PC-3 (cell line): Measurements from ENCODE around the gene KRT75. TPM values are rescaled to one million over a fixed set of nuclear protein-coding genes. Genes with fewer than 3 reads are reported as not detected.

ENCODE experiments used
- ATAC-seq: fragments of 200-7000 bp; cut with Tn5 transposase; 2 replicates; pipeline ENCODE4 v1.9.1; 2020; ENCODE audit warnings: mild to moderate bottlenecking, moderate library complexity
- BruUV-seq: library from RNA; stranded (reverse); fragments of 400-500 nt; replicated peaks from 2 replicates; lab custom pipeline; 2021; lab: Mats Ljungman, UMichigan
- CTCF ChIA-PET: fragments of 300-600 bp; sonication (Branson Sonifier 250); formaldehyde crosslinking; loops from one replicate; lab custom pipeline; 2022; ENCODE audit warnings: antibody characterized with exemption; lab: Charles Lee
- POLR2A ChIA-PET: fragments of 300-600 bp; sonication (Branson Sonifier 250); formaldehyde crosslinking; loops from one replicate; lab custom pipeline; 2022; ENCODE audit warnings: antibody characterized with exemption; ENCODE audit not compliant: unreplicated experiment; lab: Charles Lee
- DNase-seq: peaks from one replicate; pipeline ENCODE4 v3.0.0-alpha.2; 2015
- H2AFZ ChIP-seq: fragments of 300-600 bp; sonication (generic); 2 replicates; pipeline ENCODE4 v1.6.0; 2016; ENCODE audit warnings: antibody characterized with exemption, low read length
- H3F3A ChIP-seq: fragments of 300-600 bp; sonication (generic); one replicate; pipeline ENCODE4 v1.6.0; 2017; ENCODE audit warnings: antibody characterized with exemption, low read length, control low read depth, mild to moderate bottlenecking; ENCODE audit not compliant: unreplicated experiment
- H3K27ac ChIP-seq: fragments of 300-600 bp; sonication (generic); 2 replicates; pipeline ENCODE4 v1.5.1; 2016; ENCODE audit warnings: mild to moderate bottlenecking, low read length
- H3K27me3 ChIP-seq: fragments of 300-600 bp; sonication (generic); 2 replicates; pipeline ENCODE4 v1.6.1; 2016; ENCODE audit warnings: low read length, mixed read lengths
- H3K36me3 ChIP-seq: fragments of 300-600 bp; sonication (generic); 2 replicates; pipeline ENCODE4 v1.6.1; 2016; ENCODE audit warnings: low read depth, mixed run types, low read length, mixed read lengths
- H3K4me1 ChIP-seq: fragments of 300-600 bp; sonication (generic); 2 replicates; pipeline ENCODE4 v1.5.1; 2016; ENCODE audit warnings: low read length; ENCODE audit not compliant: insufficient read depth
- H3K4me2 ChIP-seq: fragments of 300-600 bp; sonication (generic); 2 replicates; pipeline ENCODE4 v1.6.0; 2016; ENCODE audit warnings: low read length
- H3K4me3 ChIP-seq: fragments of 300-600 bp; sonication (generic); 2 replicates; pipeline ENCODE4 v1.5.1; 2016; ENCODE audit warnings: mild to moderate bottlenecking, low read length, mixed read lengths
- H3K79me2 ChIP-seq: fragments of 300-600 bp; sonication (generic); 2 replicates; pipeline ENCODE4 v1.6.1; 2017; ENCODE audit warnings: low read length, mixed read lengths
- H3K9ac ChIP-seq: fragments of 300-600 bp; sonication (generic); 2 replicates; pipeline ENCODE4 v1.6.0; 2016; ENCODE audit warnings: mild to moderate bottlenecking, low read length
- H3K9me2 ChIP-seq: fragments of 300-600 bp; sonication (generic); replicated peaks from 2 replicates; pipeline ENCODE4 v1.6.1; 2016; ENCODE audit warnings: mixed run types, low read length, mixed read lengths
- H3K9me3 ChIP-seq: fragments of 300-600 bp; sonication (generic); 2 replicates; pipeline ENCODE4 v1.6.1; 2016; ENCODE audit warnings: low read length, mixed read lengths
- H4K20me1 ChIP-seq: fragments of 300-600 bp; sonication (generic); 2 replicates; pipeline ENCODE4 v1.6.1; 2016; ENCODE audit warnings: low read length, mixed read lengths
- EZH2 ChIP-seq: fragments of 300-600 bp; sonication (generic); IDR thresholded peaks from one replicate; pipeline ENCODE4 v1.6.1; 2017; ENCODE audit warnings: antibody characterized with exemption, mild to moderate bottlenecking, low read length; ENCODE audit not compliant: unreplicated experiment
- EZH2phosphoT487 ChIP-seq: fragments of 300-600 bp; sonication (generic); IDR thresholded peaks from 2 replicates; pipeline ENCODE4 v1.6.1; 2018; ENCODE audit warnings: mild to moderate bottlenecking, antibody characterized with exemption, low read length, borderline replicate concordance
- intact Hi-C: fragments of 100-400 bp; cut with micrococcal nuclease; formaldehyde crosslinking; loops from 2 replicates; pipeline ENCODE4 v1.9.0; 2023
- total RNA-seq: library from RNA; depleted of rRNA; stranded (reverse); fragments of >200 nt; gene quantifications from 2 replicates; pipeline ENCODE4 v1.2.3, GENCODE V29; 2014
- TF ChIP-seq, protein P1 (sequence below): fragments of 300-600 bp; sonication (generic); conservative IDR thresholded peaks from 2 replicates; pipeline ENCODE4 v1.5.1; 2017; ENCODE audit warnings: antibody characterized with exemption, low read depth, mild to moderate bottlenecking, low read length

KRT75 gene
- total RNA-seq, 1 experiment from 2014 or later: 38.5 TPM

DNA sequence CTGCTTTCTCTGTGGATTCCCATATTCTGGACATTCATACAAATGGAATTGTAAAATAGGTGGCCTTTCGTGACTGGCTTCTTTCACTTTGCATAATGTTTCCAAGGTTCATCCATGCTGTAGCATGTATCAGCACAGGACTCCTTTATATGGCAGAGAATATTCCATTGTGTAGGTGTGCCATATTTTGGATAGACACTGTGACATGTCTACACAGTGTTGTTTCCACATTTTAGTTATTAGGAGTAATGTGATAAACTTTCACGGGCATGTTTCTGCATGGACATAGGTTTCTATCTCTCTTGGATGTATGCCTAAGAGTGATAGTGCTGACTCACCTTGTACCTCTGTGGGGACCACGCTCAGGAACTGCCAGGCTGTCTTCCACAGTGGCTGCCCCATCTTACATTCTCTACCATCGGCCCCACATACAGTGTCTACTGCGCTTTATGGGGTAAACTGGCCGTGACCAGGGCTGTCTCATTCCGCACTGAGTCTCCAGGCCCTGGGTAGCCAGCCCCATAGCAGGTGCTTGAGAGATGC is 41.6 kb downstream of the KRT75 start:
- H3K9ac ChIP-seq: no peak overlapping the region
- no peak overlapping the region for H3K4me3 ChIP-seq
- H3F3A ChIP-seq: no peaks in the 10 kb centered on the region
- no peaks in the 10 kb centered on the region for H3K9me2 ChIP-seq
- H2AFZ ChIP-seq: no peak overlapping the region
- DNase-seq (no peak), ATAC-seq (no peak)
- H3K4me2 ChIP-seq: no peak overlapping the region
- H3K79me2 ChIP-seq: no peaks in the 10 kb centered on the region
- no peaks in the 10 kb centered on the region for H4K20me1 ChIP-seq
- intact Hi-C loops: loop anchor here (5.0 to 10.0 kb wide), 2 partner anchors 62 to 490 kb away; partner anchors contain the start of gene KRT6B
- TF ChIP-seq EZH2phosphoT487 (no peak), EZH2 (no peak)
- TF ChIP-seq, protein P1, sequence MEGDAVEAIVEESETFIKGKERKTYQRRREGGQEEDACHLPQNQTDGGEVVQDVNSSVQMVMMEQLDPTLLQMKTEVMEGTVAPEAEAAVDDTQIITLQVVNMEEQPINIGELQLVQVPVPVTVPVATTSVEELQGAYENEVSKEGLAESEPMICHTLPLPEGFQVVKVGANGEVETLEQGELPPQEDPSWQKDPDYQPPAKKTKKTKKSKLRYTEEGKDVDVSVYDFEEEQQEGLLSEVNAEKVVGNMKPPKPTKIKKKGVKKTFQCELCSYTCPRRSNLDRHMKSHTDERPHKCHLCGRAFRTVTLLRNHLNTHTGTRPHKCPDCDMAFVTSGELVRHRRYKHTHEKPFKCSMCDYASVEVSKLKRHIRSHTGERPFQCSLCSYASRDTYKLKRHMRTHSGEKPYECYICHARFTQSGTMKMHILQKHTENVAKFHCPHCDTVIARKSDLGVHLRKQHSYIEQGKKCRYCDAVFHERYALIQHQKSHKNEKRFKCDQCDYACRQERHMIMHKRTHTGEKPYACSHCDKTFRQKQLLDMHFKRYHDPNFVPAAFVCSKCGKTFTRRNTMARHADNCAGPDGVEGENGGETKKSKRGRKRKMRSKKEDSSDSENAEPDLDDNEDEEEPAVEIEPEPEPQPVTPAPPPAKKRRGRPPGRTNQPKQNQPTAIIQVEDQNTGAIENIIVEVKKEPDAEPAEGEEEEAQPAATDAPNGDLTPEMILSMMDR: no peak
- no peak overlapping the region for H3K27ac ChIP-seq
- POLR2A ChIA-PET: no interaction called here
- 0 out of 2 replicates have a peak, but pooled peaks cover 4% of the 10 kb centered on the region for H3K4me1 ChIP-seq
- no peaks in the 10 kb centered on the region for H3K36me3 ChIP-seq
- BruUV-seq: no TSS peak
- H3K27me3 ChIP-seq: no peaks in the 10 kb centered on the region
- H3K9me3 ChIP-seq: no peaks in the 10 kb centered on the region
- CTCF ChIA-PET: no interaction called here

DNA sequence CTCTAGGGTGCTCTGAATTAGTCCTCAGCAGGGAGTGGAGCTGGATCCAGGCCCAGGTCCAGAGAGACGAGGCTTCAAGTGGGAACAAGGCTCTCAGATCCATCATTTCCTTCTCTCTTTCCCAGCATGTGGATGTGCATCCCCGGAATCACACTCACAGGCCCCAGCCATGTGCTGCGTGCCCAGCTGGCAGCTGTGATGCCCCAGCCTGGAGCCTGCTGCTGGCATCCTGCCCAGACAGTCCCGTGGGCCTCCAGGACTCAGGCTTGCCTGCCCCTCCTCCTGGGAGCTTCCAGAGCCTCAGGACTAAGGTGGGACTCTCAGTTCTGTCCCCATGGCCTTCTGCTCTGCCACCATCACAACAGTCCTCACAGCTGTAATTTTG is 42.6 kb downstream of the KRT75 start:
- POLR2A ChIA-PET: no interaction called here
- Histone ChIP-seq H3K9me3 (no peaks in the 10 kb centered on the region), H3F3A (no peaks in the 10 kb centered on the region), H3K27me3 (no peaks in the 10 kb centered on the region), H4K20me1 (no peaks in the 10 kb centered on the region), H3K4me1 (0 out of 2 replicates have a peak, but pooled peaks cover 4% of the 10 kb centered on the region), H3K79me2 (no peaks in the 10 kb centered on the region), H3K9me2 (no peaks in the 10 kb centered on the region), H3K9ac (no peak overlapping the region), H2AFZ (no peak overlapping the region), H3K27ac (no peak overlapping the region), H3K4me2 (no peak overlapping the region), H3K36me3 (no peaks in the 10 kb centered on the region), H3K4me3 (no peak overlapping the region)
- CTCF ChIA-PET: no interaction called here
- DNase-seq (no peak), ATAC-seq (no peak)
- intact Hi-C loops: loop anchor here (1.0 to 10.0 kb wide), 3 partner anchors 63 to 491 kb away; partner anchors contain the start of gene KRT6B
- no TSS peak for BruUV-seq
- TF ChIP-seq EZH2: no peak
- TF ChIP-seq EZH2phosphoT487: no peak
- TF ChIP-seq, protein P1: no peak
